GM12891 (cell line): Measurements from ENCODE around the gene TTC38.
"Not testable (repeated sequence)": the region's sequence is repeated elsewhere in the genome, so short reads cannot be mapped to it uniquely, and the experiment has no call there.

Source experiments
- DNase-seq: peaks from one replicate; pipeline ENCODE4 v3.0.0; 2011; ENCODE audit warnings: low spot score; ENCODE audit not compliant: insufficient read length
- FAIRE-seq: peaks from 2 replicates; lab custom pipeline; 2011; peaks lifted over from hg19 to GRCh38; lab: Jason Lieb, UNC
- PAX5 ChIP-seq: IDR thresholded peaks from 2 replicates; pipeline ENCODE4 v1.6.1; 2011; ENCODE audit warnings: low read length, moderate library complexity, mild to moderate bottlenecking; ENCODE audit not compliant: insufficient read depth, severe bottlenecking
- POLR2A ChIP-seq: IDR thresholded peaks from 2 replicates; pipeline ENCODE4 v1.6.1; 2011; ENCODE audit warnings: low read depth, low read length, control low read depth
- POLR2AphosphoS5 ChIP-seq: IDR thresholded peaks from 2 replicates; pipeline ENCODE4 v1.6.1; 2011; ENCODE audit warnings: low read depth, low read length, control low read depth
- POU2F2 ChIP-seq: IDR thresholded peaks from 2 replicates; pipeline ENCODE4 v1.6.1; 2011; ENCODE audit warnings: low read depth, mild to moderate bottlenecking, control low read depth, low read length, moderate library complexity
- SPI1 ChIP-seq: IDR thresholded peaks from 2 replicates; pipeline ENCODE4 v1.6.1; 2011; ENCODE audit warnings: low read depth, low read length, control low read depth
- TAF1 ChIP-seq: IDR thresholded peaks from 2 replicates; pipeline ENCODE4 v1.6.1; 2011; ENCODE audit warnings: low read depth, low read length, control low read depth

Gene TTC38

DNA sequence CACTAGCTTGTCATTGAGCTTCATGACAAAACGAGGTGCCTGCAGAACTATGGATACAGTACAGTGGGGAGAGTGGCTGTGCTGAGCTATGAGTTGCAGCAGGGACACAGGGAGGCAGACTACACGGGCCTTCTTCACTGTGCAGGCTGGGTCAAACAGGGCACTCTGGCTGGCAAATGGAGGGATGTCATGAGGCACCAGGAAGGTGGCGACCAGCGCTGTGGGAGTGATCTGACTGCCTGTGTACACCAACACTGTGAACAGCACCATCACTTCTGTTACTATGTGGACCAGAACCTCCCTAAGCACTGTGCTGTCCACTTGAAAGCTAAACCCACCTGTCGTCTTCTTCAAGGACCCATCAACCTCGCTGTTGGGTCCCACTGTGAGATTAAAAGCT is 7.8 kb upstream of the TTC38 start:
- no peak for FAIRE-seq
- TF ChIP-seq POLR2AphosphoS5 (no peak), TAF1 (no peak), PAX5 (no peak), POLR2A (no peak), SPI1 (no peak), POU2F2 (no peak)
- DNase-seq = no peak

- no peak for TF ChIP-seq SPI1
- TF ChIP-seq POLR2A = no peak
- TF ChIP-seq POLR2AphosphoS5 = no peak
- no peak for TF ChIP-seq TAF1
- TF ChIP-seq POU2F2 = no peak
- TF ChIP-seq PAX5 = no peak
- no peak for FAIRE-seq
- DNase-seq = no peak
These were observed 5.2 kb upstream of the TTC38 start for GRCh38 chr22:46262449-46263215.

DNA sequence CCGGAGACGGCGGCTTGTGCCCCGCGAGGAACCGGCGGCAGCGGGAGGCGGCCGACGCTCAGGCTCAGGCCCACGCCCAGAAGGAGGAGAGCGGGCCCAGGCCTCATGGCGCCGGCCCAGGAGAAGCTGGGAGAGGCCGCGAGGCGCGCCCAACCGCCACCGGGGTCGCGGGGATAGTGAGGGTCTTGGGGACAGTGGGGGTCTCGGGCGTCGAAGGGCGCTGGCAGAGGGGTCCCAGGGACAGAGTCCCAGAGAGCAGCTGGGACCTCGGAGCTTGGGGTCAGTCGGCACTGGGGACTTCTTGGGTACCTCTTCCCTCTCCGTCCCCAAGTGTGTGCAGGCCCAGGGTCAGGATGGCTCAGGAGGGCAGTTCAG is 4.6 kb upstream of the TTC38 start, which contains the start of gene PKDREJ:
TSS of gene PKDREJ (minus strand) at position 128 of the 375 bp plus-strand sequence. CDS start at position 107, 21 bp downstream.
- DNase-seq (no peak), FAIRE-seq (no peak)
- TF ChIP-seq PAX5 (no peak), POLR2A (no peak), SPI1 (no peak), POU2F2 (no peak)

DNA sequence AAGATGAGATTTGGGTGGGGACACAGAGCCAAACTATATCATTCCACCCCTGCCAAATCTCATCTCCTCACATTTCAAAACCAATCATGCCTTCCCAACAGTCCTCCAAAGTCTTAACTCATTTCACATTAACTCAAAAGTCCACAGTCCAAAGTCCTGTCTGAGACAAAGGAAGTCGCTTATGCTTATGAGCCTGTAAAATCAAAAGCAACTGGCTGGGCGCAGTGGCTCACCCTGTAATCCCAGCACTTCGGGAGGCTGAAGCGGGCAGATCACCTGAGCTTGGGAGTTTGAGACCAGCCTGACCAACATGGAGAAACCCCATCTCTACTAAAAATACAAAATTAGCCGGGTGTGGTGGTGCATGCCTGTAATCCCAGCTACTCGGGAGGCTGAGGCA is 3.3 kb upstream of the TTC38 start:
- not testable (repeated sequence) for DNase-seq, FAIRE-seq

DNA sequence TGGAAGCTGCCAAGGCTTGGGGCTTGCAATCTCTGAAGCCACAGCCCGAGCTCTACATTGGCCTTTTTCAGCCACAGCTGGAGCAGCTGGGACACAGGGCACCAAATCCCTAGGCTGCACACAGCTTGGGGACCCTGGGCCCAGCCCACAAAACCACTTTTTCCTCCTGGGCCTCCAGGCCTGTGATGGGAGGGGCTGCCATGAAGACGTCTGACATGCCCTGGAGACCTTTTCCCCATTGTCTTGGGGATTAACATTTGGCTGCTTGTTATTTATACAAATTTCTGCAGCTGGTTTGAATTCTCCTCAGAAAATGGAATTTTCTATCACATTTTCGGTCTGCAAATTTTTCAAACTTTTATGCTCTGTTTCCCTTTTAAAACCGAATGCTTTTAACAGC is 2.2 kb upstream of the TTC38 start:
- not testable (repeated sequence) for FAIRE-seq, DNase-seq

DNA sequence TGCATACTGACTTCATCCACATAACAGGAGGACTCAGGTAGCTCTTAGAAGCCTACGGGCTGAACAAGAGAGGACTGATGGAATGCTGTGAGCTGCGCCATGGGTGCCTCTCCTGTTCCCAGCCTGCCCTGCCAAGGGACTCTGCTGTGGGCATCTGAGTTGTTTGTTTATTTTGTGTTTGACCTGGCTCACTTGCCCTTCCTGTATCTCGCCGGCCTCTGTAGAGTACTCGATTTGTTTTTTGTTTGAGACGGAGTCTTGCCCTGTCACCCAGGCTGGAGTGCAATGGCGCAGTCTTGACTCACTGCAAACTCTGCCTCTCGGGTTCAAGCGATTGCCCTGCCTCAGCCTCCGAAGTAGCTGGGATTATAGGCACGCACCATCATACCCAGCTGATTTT is 1.8 kb downstream of the TTC38 start:
- no peak for TF ChIP-seq POLR2AphosphoS5
- TF ChIP-seq PAX5 = no peak
- no peak for TF ChIP-seq POU2F2
- no peak for TF ChIP-seq POLR2A
- FAIRE-seq (no peak), DNase-seq (no peak)

DNA sequence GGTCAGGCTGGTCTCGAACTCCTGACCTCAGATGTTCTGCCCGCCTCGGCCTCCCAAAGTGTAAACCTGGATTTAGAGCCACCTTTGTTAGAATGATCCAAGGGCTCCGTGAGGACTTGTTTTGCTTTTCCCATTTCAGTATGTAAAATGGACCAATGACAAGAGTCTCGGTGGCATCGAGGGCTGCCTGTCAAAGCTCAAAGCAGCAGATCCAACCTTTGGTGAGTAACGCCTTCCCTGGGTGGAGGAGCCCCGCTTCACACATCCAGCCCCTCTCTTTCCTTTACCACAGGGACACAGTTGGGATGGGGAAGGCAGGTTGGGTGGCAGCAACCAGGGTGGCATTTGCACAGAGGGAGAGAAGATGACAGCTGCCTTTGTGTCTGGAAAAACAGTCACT is 4.4 kb downstream of the TTC38 start:
- FAIRE-seq (no peak), DNase-seq (no peak)
- TF ChIP-seq POU2F2 = no peak
- no peak for TF ChIP-seq PAX5
- TF ChIP-seq SPI1 = no peak
- no peak for TF ChIP-seq POLR2A

DNA sequence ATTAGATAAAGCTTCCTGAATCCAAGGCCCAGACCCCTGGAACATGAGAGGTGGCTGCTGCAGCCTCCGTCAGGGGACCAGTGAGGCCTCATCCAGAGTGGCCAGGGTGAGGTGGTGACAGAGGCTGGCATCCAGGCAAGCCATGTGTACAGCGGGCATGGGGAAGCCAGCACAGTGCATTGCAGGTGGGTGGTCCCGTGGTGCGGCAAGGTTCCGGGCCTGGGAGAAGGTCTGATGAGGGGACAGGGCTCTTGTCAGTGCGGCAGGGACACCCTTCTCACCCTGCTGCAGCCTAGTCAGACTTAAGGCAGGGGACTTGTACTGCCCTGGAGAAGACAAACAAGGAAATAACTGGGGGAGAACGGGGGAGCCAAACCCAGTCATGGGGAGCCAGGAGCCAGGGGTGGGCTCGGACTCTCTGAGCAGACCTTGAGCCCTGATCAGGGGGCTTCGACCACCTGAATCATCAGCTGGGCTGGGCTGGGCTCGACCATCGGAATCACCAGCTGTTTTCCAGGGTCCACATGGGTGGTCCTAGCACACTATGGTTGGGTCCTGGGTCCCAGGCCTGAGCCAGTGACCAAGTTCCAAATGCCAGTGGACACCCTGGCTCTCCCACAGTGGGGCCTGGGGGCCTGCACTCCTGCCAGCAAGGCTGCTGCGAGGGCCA is 5.1 kb downstream of the TTC38 start:
- no peak for TF ChIP-seq POU2F2
- no peak for TF ChIP-seq PAX5
- no peak for TF ChIP-seq SPI1
- no peak for TF ChIP-seq TAF1
- no peak for TF ChIP-seq POLR2AphosphoS5
- TF ChIP-seq POLR2A = no peak
- DNase-seq = no peak
- no peak for FAIRE-seq

- DNase-seq (no peak), FAIRE-seq (no peak)
- TF ChIP-seq TAF1 (no peak), POU2F2 (no peak), SPI1 (no peak), POLR2AphosphoS5 (no peak), PAX5 (no peak), POLR2A (no peak)
These were observed 5.8 kb downstream of the TTC38 start for GRCh38 chr22:46273432-46274148.

DNA sequence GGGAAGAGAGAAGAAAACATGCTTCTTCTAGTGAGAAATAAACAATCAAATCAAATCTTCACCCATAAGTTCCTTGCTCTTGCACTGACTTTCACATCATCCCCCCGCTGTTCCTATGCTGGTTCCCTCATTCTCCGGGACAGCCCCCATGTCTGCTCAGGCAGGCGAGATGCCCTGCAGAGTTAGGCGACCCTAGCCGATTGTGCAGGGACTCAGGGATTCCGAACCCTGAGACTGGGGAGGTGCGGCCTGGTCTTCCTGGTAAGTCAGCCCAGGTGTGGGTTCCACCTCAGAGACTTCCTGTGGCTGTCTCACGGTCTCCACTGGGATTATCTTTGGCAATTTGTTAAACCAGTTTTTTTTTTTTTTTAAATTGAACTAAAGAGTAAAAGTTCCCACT is 6.6 kb downstream of the TTC38 start:
- FAIRE-seq = no peak
- TF ChIP-seq POU2F2 (no peak), PAX5 (no peak), SPI1 (no peak), POLR2AphosphoS5 (no peak), TAF1 (no peak), POLR2A (no peak)

More for the DNA sequence above, 6.6 kb downstream of the TTC38 start:
- no peak for DNase-seq
